Progenitor cell of endocrine pancreas (in vitro differentiated cells): Measurements from ENCODE around the gene SLC16A12. TPM values are rescaled to one million over a fixed set of nuclear protein-coding genes. Genes with fewer than 3 reads are reported as not detected.
A peak's percentile ranks its signal among the peaks of the same experiment; 100 is the strongest.

Source experiments
- DNase-seq: peaks from one replicate; pipeline ENCODE4 v3.0.0; 2021; ENCODE audit warnings: low spot score; ENCODE audit not compliant: unreplicated experiment
- H3K27ac Mint-ChIP-seq: 2 replicates; pipeline ENCODE4 v1.8.0; 2021; ENCODE audit warnings: mild to moderate bottlenecking, moderate library complexity, mixed read lengths
- H3K27me3 Mint-ChIP-seq: 2 replicates; pipeline ENCODE4 v1.8.0; 2021; ENCODE audit warnings: mixed read lengths
- H3K36me3 Mint-ChIP-seq: 2 replicates; pipeline ENCODE4 v1.8.0; 2022; ENCODE audit warnings: mixed read lengths; ENCODE audit not compliant: insufficient read depth
- H3K4me1 Mint-ChIP-seq: 2 replicates; pipeline ENCODE4 v1.8.0; 2021; ENCODE audit warnings: low read depth, mixed read lengths
- H3K4me3 Mint-ChIP-seq: 2 replicates; pipeline ENCODE4 v1.8.0; 2021; ENCODE audit warnings: low read depth, mild to moderate bottlenecking, moderate library complexity, mixed read lengths
- H3K9me3 Mint-ChIP-seq: 2 replicates; pipeline ENCODE4 v1.8.0; 2021; ENCODE audit warnings: low read depth, mixed read lengths
- CTCF ChIP-seq: fragments of 200-600 bp; sonication (generic); IDR thresholded peaks from one replicate; pipeline ENCODE4 v1.5.0; 2021; ENCODE audit warnings: antibody characterized with exemption, mild to moderate bottlenecking; ENCODE audit not compliant: unreplicated experiment
- total RNA-seq: library from RNA; stranded (reverse); gene quantifications from 2 replicates; pipeline ENCODE4 v1.2.1, GENCODE V29; 2021

SLC16A12 gene
- total RNA-seq, 1 donor from 2014 or later = 16.1 TPM

GRCh38 chr10:89515031-89515841, 20.2 kb downstream of the SLC16A12 start:
- no peak for TF ChIP-seq CTCF
- H3K36me3 Mint-ChIP-seq = peaks cover 11% of the 10 kb centered on the region
- DNase-seq = no peak
- H3K27me3 Mint-ChIP-seq = no peaks in the 10 kb centered on the region
- H3K4me1 Mint-ChIP-seq = peaks cover 18% of the 10 kb centered on the region
- peak overlapping the region; percentile 20 for H3K4me3 Mint-ChIP-seq
- H3K27ac Mint-ChIP-seq = peak overlapping the region; percentile 96
- no peaks in the 10 kb centered on the region for H3K9me3 Mint-ChIP-seq

GRCh38 chr10:89513206-89513605, 22.2 kb downstream of the SLC16A12 start:
- no peaks in the 10 kb centered on the region for H3K9me3 Mint-ChIP-seq
- peaks cover 26% of the 10 kb centered on the region for H3K4me1 Mint-ChIP-seq
- no peak overlapping the region for H3K4me3 Mint-ChIP-seq
- no peak for TF ChIP-seq CTCF
- DNase-seq = no peak
- no peak overlapping the region for H3K27ac Mint-ChIP-seq
- peaks cover 14% of the 10 kb centered on the region for H3K36me3 Mint-ChIP-seq
- H3K27me3 Mint-ChIP-seq = no peaks in the 10 kb centered on the region

GRCh38 chr10:89505640-89506275, 29.6 kb downstream of the SLC16A12 start:
- H3K27ac Mint-ChIP-seq = no peak overlapping the region
- DNase-seq = no peak

GRCh38 chr10:89504691-89505090, 30.7 kb downstream of the SLC16A12 start:
- Mint-ChIP-seq H3K4me1 (peaks cover 14% of the 10 kb centered on the region), H3K27me3 (no peaks in the 10 kb centered on the region), H3K9me3 (peaks cover 12% of the 10 kb centered on the region), H3K27ac (no peak overlapping the region), H3K4me3 (no peak overlapping the region), H3K36me3 (peaks cover 17% of the 10 kb centered on the region)
- no peak for TF ChIP-seq CTCF
- no peak for DNase-seq

More at GRCh38 chr10:89505640-89506275, 29.6 kb downstream of the SLC16A12 start:
- Mint-ChIP-seq H3K27me3 (no peaks in the 10 kb centered on the region), H3K4me3 (no peak overlapping the region), H3K9me3 (peaks cover 4% of the 10 kb centered on the region), H3K36me3 (peaks cover 16% of the 10 kb centered on the region), H3K4me1 (peaks cover 14% of the 10 kb centered on the region)
- TF ChIP-seq CTCF = no peak

GRCh38 chr10:89503652-89504370, 31.6 kb downstream of the SLC16A12 start:
- Mint-ChIP-seq H3K4me1 (peaks cover 11% of the 10 kb centered on the region), H3K4me3 (no peak overlapping the region), H3K27me3 (no peaks in the 10 kb centered on the region), H3K27ac (no peak overlapping the region), H3K36me3 (peaks cover 19% of the 10 kb centered on the region), H3K9me3 (peaks cover 15% of the 10 kb centered on the region)
- TF ChIP-seq CTCF = no peak
- DNase-seq = no peak
